ENCODE results near the gene RFTN1. TPM values are rescaled to one million over a fixed set of nuclear protein-coding genes. Genes with fewer than 3 reads are reported as not detected.

Gene RFTN1
- total and polyA plus RNA-seq, 10 of the 15 experiments (the other 5 are each of a cell fraction or from before 2014, with no cell fraction given) = 20.6 to 213 (median 147) TPM

DNA sequence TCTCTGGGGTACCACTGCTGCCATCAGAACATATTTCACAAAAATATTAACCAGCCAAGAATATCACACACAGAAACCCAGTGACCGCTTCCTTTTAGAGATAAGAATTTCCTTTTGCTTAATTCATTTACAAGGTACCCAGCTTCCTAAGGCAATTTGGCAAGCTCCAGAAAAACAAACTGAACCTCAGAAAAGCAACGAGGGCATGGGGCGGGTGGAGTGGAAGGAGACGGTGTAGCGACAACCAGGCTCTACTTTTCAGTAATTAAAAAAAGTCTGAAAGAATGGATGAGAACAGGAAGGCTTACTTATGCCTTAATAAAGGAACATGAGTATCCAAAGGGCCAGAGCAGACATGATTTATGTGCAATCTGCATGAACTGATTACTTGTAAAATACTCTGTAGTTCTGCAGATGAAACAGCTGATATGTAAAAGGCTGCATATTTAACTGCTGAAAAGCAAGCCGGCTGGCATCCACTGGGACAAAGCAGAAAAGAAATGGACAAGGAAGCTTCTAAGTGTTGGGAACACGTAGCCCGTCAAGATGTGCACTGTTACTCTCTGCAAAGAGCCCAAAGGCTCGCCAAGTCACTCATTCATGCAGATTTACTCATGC, 18.6 kb downstream of the RFTN1 start (continued):
- TF ChIP-seq, protein P1, sequence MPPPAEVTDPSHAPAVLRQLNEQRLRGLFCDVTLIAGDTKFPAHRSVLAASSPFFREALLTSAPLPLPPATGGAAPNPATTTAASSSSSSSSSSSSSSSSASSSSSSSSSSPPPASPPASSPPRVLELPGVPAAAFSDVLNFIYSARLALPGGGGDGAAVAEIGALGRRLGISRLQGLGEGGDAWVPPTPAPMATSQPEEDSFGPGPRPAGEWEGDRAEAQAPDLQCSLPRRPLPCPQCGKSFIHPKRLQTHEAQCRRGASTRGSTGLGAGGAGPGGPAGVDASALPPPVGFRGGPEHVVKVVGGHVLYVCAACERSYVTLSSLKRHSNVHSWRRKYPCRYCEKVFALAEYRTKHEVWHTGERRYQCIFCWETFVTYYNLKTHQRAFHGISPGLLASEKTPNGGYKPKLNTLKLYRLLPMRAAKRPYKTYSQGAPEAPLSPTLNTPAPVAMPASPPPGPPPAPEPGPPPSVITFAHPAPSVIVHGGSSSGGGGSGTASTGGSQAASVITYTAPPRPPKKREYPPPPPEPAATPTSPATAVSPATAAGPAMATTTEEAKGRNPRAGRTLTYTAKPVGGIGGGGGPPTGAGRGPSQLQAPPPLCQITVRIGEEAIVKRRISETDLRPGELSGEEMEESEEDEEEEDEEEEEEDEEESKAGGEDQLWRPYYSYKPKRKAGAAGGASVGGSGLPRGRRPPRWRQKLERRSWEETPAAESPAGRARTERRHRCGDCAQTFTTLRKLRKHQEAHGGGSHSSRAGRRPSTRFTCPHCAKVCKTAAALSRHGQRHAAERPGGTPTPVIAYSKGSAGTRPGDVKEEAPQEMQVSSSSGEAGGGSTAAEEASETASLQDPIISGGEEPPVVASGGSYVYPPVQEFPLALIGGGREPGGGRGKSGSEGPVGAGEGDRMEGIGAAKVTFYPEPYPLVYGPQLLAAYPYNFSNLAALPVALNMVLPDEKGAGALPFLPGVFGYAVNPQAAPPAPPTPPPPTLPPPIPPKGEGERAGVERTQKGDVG (CRISPR knock-in tag; IDR thresholded peaks at IDR 0.05) = no peak
- TF ChIP-seq ZNF274 (IDR thresholded peaks at IDR 0.05; ENCODE audit: insufficient read depth, insufficient read length) = no peak
- no peak for TF ChIP-seq ZZZ3 (IDR thresholded peaks at IDR 0.05; ENCODE audit: control insufficient read depth, insufficient read length, low read depth)
- no peak for TF ChIP-seq NR2C2 (IDR thresholded peaks at IDR 0.05; ENCODE audit: borderline replicate concordance, control insufficient read depth, insufficient read length, low read depth)
- TF ChIP-seq MTA3 (IDR thresholded peaks at IDR 0.05; ENCODE audit: borderline replicate concordance, low read length) = no peak
- no peak for TF ChIP-seq CREB1 (IDR thresholded peaks at IDR 0.05; ENCODE audit: low read depth)
- TF ChIP-seq ZNF217 (IDR thresholded peaks at IDR 0.05) = no peak
- TF ChIP-seq MEF2B (IDR thresholded peaks at IDR 0.05; ENCODE audit: partially characterized antibody, poor library complexity, severe bottlenecking) = no peak
- TF ChIP-seq, protein P2, sequence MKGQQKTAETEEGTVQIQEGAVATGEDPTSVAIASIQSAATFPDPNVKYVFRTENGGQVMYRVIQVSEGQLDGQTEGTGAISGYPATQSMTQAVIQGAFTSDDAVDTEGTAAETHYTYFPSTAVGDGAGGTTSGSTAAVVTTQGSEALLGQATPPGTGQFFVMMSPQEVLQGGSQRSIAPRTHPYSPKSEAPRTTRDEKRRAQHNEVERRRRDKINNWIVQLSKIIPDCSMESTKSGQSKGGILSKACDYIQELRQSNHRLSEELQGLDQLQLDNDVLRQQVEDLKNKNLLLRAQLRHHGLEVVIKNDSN (IDR thresholded peaks at IDR 0.05; ENCODE audit: borderline replicate concordance, extremely low read length, insufficient read depth, low read depth, low read length) = no peak
